ENCODE results near the gene ZNF471.

ZNF471 gene

DNA sequence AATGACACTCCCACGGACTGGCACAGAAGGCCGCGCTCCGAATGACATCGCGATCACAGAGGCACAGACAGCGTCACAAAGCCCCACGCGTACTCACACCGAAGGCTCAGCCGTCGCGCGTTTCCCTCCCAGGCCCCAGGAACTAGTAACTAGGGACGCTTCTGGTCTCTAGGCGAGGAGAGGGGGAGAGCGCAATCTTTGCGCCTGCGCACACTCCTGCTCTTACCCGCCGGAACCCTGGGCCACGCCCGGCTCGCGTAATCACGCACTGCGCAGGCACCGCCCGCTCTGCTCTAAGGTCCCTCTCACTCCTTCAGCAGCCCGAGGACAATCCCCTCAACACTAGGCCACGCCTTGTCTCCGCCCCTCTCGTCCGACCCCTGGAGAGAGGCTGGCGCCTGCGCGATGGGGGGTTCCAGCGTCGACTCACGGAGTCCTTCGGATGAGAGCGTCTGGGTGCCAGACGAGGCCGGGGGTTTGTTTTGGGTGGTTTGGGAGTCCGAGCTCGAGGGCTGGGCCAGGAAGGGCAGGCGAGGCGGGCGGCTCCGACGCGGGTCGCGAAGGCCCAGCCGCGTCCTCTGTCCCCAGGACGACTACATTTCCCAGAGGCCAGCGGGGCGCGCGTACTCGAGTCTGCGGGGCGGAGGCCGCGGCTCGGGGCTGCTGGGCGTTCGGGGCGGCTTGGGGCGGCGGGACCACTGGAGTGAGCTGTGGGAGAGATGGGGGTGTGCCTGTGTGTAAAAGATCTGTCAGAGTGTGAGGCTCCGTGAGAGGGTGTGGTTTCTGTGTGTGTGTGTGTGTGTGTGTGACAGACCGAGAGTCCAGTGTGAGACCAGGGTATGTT lies at the start of gene ZNF471:
ZNF471 (plus strand) TSS at position 410 of the 844 bp plus-strand sequence. CDS start 3,717 bp downstream, outside the sequence.
- DNase-seq = no peak

GRCh38 chr19:56474308-56474707 lies 33.3 kb upstream of the ZNF471 start:
- no peak for DNase-seq

GRCh38 chr19:56476093-56476492 lies 31.6 kb upstream of the ZNF471 start:
- no peak for DNase-seq

GRCh38 chr19:56476651-56477428 lies 30.8 kb upstream of the ZNF471 start, which contains the start of gene ZNF667:
TSS of gene ZNF667 (minus strand) at chr19:56477345. CDS start at chr19:56462370, 14,975 bp downstream.
- DNase-seq = no peak

DNA sequence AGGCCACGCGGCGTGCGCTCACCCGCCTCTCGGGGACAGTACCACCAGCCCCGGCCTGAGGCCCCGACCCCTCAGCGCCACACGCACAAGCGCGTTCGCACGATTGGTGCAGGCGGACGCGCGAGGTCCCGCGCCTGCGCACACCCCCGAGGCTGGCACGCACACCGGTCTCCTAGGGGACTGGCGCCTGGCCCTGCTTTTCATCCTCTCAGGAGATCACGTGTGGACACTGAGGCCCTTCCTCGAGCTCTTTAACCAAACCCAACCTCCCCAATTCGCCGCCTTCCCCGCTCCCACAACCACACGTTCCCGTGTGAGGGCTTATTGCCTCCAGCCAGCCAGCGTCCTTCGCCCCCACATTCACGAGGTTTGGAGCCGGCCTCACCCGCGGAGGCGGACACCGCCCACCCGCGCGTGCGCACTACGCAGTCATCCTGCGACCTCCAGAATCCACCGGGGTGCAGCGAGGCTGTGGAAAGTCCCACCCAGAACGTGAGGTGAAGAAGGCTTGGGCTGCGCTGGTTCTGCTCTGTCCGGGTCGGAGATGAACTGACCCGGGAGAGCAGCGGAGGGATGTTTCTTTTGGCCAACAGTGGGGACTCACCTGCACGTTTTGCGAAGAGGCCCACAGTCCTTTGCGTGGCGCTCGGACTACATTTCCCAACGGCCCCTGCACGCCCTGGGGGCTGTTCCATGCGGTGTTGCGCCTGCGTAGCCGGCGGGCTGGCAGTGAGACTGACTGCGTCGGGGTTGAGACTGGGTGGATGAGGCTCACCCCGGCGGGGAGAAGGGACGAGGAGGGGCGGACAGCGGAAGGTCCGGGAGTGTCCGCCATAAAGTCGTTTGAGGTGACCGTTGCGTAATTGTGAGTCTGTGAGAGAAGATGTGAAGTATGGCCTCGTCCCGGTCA lies 30.0 kb upstream of the ZNF471 start:
- no peak for DNase-seq

- no peak for DNase-seq
Observed at GRCh38 chr19:56491399-56491798, 16.3 kb upstream of the ZNF471 start.

- DNase-seq = no peak
Observed at GRCh38 chr19:56504581-56504980, 3.1 kb upstream of the ZNF471 start.

- no peak for DNase-seq
Observed at GRCh38 chr19:56508290-56508778, 679 bp downstream of the ZNF471 start.

GRCh38 chr19:56525214-56525860 lies 17.7 kb downstream of the ZNF471 start:
- DNase-seq = no peak

DNA sequence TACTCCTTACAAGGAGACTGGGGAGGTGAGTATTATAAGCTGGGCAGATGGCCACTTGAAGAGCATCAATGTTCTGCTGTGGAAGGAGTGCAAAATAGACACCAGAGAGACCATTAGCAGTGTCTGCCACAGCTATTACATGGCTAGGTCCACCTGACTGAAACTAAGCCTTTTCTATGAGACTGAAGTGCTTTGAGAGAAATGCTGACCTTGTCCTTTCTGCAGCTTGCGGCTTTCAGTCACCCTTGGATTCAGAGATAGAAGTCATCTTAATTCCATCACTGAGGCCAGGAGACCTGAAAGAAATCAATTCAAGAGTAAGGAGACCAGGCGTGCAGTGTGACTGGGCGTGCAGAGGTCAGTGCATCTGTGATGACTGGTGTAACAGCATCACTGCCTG lies 29.8 kb downstream of the ZNF471 start:
- DNase-seq = no peak

DNA sequence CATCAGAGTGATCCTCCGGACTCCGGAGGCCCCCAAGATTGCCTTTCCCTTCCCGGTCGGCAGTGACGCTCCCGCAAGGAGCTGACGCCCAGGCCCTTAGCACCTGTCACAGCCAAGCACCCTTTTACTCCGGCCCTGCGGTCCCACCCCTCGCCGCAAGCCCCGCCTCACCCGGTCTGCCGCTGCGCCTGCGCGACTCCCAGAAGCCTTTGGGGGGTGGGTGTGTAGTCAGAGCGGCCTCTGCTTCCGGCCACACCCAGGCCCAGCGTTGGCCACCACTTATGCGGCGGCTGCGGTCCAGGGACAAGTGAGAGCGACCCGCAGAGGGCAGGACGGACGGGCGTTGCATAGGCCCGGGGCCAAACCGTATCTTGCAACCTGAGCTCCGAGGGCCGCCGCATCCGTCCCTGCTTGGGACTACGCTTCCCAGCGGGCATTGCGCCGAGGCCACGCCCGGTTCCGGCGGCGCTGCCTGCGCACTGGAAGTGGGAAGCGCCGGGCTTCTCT lies 30.7 kb downstream of the ZNF471 start:
- no peak for DNase-seq

DNA sequence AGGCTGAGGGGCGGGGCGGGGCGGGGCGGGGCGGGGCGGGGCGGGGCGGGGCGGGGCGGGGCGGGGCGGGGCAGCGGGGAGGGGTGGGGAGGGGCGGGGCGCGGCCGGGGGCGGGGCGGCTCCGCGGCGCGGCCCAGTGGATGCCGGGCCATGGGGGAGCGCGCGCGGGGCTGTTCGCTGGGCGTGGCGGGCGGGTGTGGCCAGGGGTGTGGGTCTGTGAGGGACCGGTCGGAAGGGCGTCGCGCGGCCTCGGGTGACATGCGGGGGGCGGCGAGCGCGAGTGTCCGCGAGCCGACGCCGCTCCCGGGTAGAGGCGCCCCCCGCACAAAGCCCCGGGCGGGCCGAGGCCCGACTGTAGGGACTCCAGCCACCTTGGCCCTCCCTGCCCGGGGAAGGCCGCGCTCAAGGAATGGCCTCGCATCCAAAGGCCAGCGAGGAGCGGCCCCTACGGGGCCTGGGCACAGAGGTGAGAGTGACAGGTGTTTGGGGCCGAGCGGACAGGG lies 31.2 kb downstream of the ZNF471 start, which contains the start of gene ZFP28:
ZFP28 (plus strand) TSS at position 188 of the 503 bp plus-strand sequence; CDS start at position 259, 71 bp downstream.
- DNase-seq = no peak

DNA sequence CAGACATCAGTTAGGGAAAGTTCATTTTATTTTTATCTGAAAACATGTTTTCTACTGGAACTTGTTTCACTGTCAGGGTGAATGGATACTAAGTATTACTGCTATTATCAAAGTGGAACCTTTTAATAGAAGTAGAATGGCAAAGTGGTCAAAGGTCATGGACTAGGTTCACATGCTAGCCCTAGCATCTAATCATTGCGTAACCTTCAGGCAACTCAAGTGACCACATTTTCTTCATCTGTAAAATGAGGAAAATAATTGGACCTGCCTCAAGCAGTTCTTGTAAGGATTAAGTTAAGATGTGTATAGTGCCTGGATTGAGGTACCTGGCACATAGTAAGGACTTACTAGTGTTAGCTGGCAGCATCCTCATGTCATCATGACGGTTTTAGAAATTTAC lies 36.1 kb downstream of the ZNF471 start:
- no peak for DNase-seq

- no peak for DNase-seq
Observed at GRCh38 chr19:56547535-56547934, 39.9 kb downstream of the ZNF471 start.

DNA sequence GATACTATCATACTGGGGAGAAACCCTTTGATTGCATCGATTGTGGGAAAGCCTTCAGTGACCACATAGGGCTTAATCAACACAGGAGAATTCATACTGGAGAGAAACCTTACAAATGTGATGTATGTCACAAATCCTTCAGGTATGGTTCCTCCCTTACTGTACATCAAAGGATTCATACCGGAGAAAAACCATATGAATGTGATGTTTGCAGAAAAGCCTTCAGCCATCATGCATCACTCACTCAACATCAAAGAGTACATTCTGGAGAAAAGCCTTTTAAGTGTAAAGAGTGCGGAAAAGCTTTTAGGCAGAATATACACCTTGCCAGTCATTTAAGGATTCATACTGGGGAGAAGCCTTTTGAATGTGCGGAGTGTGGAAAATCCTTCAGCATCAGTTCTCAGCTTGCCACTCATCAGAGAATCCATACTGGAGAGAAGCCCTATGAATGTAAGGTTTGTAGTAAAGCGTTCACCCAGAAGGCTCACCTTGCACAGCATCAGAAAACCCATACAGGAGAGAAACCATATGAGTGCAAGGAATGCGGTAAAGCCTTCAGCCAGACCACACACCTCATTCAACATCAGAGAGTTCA lies 46.7 kb downstream of the ZNF471 start:
- DNase-seq = no peak

- DNase-seq = no peak
Observed at GRCh38 chr19:56562766-56563165, 55.1 kb downstream of the ZNF471 start.

DNA sequence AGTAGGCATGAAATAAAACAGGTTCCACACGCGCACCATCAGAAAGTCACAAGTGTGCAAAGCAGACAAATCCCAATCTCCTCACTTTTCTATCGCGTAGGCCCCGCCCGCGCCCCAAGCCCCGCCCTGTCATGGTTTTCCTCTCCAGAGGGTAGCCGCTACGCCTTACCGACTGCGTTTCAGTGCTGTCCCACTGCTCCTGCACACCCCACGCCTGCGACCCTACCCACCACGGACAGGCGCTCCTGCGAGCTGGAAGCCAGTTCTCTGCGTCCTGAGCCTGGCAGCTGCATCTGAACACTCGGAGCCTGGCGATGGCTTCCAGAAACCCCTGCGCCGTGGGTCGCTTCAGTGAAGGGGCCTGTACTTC lies 59.2 kb downstream of the ZNF471 start:
- no peak for DNase-seq

- peak; percentile 6 for DNase-seq
Observed at GRCh38 chr19:56567274-56568120, 59.8 kb downstream of the ZNF471 start, which contains the start of gene ZNF470. TSS of gene ZNF470 (plus strand) at chr19:56567468. CDS start at chr19:56570312, 2,844 bp downstream.

DNA sequence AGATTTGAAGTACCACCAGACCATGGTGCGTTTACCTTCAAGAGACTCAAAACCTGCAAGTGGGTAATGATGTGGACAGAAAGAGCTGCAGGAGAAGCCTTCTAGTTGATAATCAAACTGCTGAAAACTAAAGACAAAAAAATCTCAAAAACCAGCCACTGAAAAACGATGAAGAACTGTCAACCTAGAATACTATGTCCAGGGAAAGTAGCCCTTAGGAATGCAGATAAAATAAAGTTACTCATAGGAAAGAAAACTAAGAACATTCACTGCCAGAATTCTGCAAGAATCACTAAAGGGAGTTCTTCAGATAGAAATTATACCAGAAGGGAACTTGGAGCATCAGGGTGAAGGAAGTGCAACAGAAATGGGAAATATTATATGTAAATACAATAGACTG lies 64.9 kb downstream of the ZNF471 start:
- no peak for DNase-seq

GRCh38 chr19:56573914-56574313 lies 66.3 kb downstream of the ZNF471 start:
- DNase-seq = no peak
